Spleen (tissue), 11 donors: Measurements from ENCODE around the gene MPIG6B. TPM values are rescaled to one million over a fixed set of nuclear protein-coding genes. Genes with fewer than 3 reads are reported as not detected.

Source experiments
- DNase-seq: peaks from one replicate; pipeline ENCODE4 v3.0.0-alpha.2; 2020
- H3K27ac ChIP-seq, 8 donors: fragments of 200-600 bp; sonication (generic) in 7 of 8; 1 replicate in 4 of 8; 2 replicates in 4 of 8; pipeline versions ENCODE4 v1.5.0 to v1.8.0; 2016 to 2021; ENCODE audit warnings: inconsistent platforms in 4 of 8, mild to moderate bottlenecking in 4 of 8, moderate library complexity in 1 of 8
- H3K27me3 ChIP-seq, 7 donors: fragments of 200-600 bp; sonication (generic) in 6 of 7; replicated peaks in 1 of 7; 1 replicate in 4 of 7; 2 replicates in 3 of 7; pipeline versions ENCODE4 v1.5.0 to v1.8.0; 2016 to 2021; ENCODE audit warnings: inconsistent platforms in 3 of 7, mild to moderate bottlenecking in 1 of 7
- H3K36me3 ChIP-seq, 6 donors: fragments of 200-600 bp; sonication (generic) in 5 of 6; 1 replicate in 4 of 6; 2 replicates in 2 of 6; pipeline versions ENCODE4 v1.5.0 to v1.8.0; 2016 to 2021; ENCODE audit warnings: inconsistent platforms in 2 of 6
- H3K4me1 ChIP-seq, 6 donors: fragments of 200-600 bp; sonication (generic) in 5 of 6; 1 replicate in 3 of 6; 2 replicates in 3 of 6; pipeline versions ENCODE4 v1.5.0 to v1.8.0; 2016 to 2021; ENCODE audit warnings: inconsistent platforms in 3 of 6
- H3K4me3 ChIP-seq, 8 donors: fragments of 200-600 bp; sonication (generic) in 7 of 8; 1 replicate in 4 of 8; 2 replicates in 4 of 8; pipeline versions ENCODE4 v1.5.0 to v1.8.0; 2016 to 2021; ENCODE audit warnings: inconsistent platforms in 4 of 8, mild to moderate bottlenecking in 4 of 8, moderate library complexity in 2 of 8
- H3K9me3 ChIP-seq, 8 donors: fragments of 200-600 bp; sonication (generic) in 7 of 8; 1 replicate in 4 of 8; 2 replicates in 4 of 8; pipeline versions ENCODE4 v1.5.0 to v1.8.0; 2016 to 2021; ENCODE audit warnings: inconsistent platforms in 4 of 8
- CTCF ChIP-seq, 11 experiments: fragments of 200-600 bp in 7 of 11; fragments of 450-650 bp in 4 of 11; sonication (generic) in 4 of 11; IDR thresholded peaks in 8 of 11; conservative IDR thresholded peaks in 3 of 11; 1 replicate in 7 of 11; 2 replicates in 4 of 11; pipeline versions ENCODE4 v1.4.0 to v1.8.0; 2016 to 2021; ENCODE audit warnings: antibody characterized with exemption in 11 of 11, inconsistent platforms in 4 of 11, mild to moderate bottlenecking in 1 of 11
- POLR2A ChIP-seq, 3 donors: fragments of 450-650 bp; IDR thresholded peaks; one replicate each; pipeline ENCODE4 v1.5.1; 2017; ENCODE audit warnings: antibody characterized with exemption in 3 of 3, mild to moderate bottlenecking in 1 of 3
- POLR2AphosphoS5 ChIP-seq, 3 donors: sonication (generic); formaldehyde crosslinking; IDR thresholded peaks; one replicate each; pipeline ENCODE4 v1.5.1; 2017; ENCODE audit warnings: antibody characterized with exemption in 3 of 3
- WGBS, 5 donors: extraction: QIAGEN DNeasy Blood & Tissue Kit in 3 of 5; methylation state at CpG; one replicate each; pipeline versions ENCODE4 v1.1.5 to v1.1.7; 2013 to 2018; 5-methylcytosine and 5-hydroxymethylcytosine counted together
- intact Hi-C: fragments of 100-400 bp; cut with DNase I; formaldehyde crosslinking; loops from one replicate; pipeline ENCODE4 v1.15.0; 2023; ENCODE audit warnings: low total_unique reads
- polyA plus RNA-seq, 3 donors: library from polyadenylated mRNA; stranded (reverse); fragments of 200-250 nt; gene quantifications; one replicate each; pipeline ENCODE4 v1.2.1, GENCODE V29; 2013
- total RNA-seq, 7 donors: library from RNA; depleted of rRNA in 3 of 7; stranded (reverse); fragments of >200 nt in 3 of 7; fragmentation: NEBNext Ultra II Directional in 4 of 7; extraction: Animal tissue kit (Norgen Biotek cat#: 25700) in 4 of 7; gene quantifications; one replicate each; pipeline versions ENCODE4 v1.1.0 to v1.2.1, GENCODE V29; 2016 to 2021
- donor health status: healthy with polysubstance abuse.
- donor health status: DM: no; HTN: no; CAD: no; lungs with moderate emphysema.
- donor health status: DM: no; HTN: no; CAD: no.
- donor health status: Bipolar disorder and iron deficiency.
- donor health status: healthy.
- donor health status: DM: no; HTN: no; CAD: no.
- donor health status: DM: yes; HTN: yes; CAD: no.

The MPIG6B gene
- total and polyA plus RNA-seq, 10 donors: 0.46 to 15.1 (median 9.3) TPM

DNA sequence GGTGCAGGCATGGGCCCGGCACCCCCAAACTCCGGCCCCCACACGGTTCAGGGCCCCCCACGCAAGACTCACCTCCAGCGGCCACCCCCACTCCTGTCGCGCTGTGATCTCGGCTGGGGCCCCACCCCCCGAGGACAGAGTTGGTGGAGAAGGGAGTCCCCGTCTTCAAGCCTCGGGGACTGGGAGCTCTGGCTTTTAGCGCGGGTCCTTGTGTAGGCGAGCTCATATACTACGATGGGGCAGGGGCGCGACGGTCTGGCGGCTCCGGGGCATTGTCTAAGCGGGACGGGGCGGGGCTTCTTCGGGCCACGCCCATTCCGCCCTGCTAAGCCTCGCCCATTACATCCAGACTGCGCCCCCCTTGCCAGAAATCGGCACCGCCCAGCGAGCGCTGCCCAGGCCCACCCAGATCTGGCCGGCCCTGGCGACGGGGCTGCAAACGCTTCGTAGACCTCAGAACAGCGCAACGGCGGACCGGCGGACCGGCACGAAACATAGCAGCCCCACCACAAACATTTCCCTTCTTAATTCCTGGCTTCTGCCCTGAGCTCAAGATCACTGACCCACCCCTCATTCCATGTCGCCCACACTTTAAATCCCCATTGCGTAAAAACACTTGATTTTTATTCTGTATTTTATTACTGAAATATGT lies 6.9 kb downstream of the MPIG6B start:
- peak overlapping the region; percentile 79 to 99 (median 94) for H3K27ac ChIP-seq
- H3K27me3 ChIP-seq: no peaks in the 10 kb centered on the region
- intact Hi-C loops: loop anchor here (10.0 kb wide), 2 partner anchors 65 to 95 kb away; partner anchors contain the start of genes HSPA1B and VARS1
- 3 to 10% (median 5%) methylated on average over 18 to 46 of the region's 46 CpGs for WGBS, 5 donors
- peaks cover 7 to 72% (median 40%) of the 10 kb centered on the region in 6 donors for H3K36me3 ChIP-seq
- H3K4me3 ChIP-seq: peak overlapping the region; percentile 66 to 83 (median 79)
- DNase-seq: peak; percentile 94
- no peaks in the 10 kb centered on the region for H3K9me3 ChIP-seq
- TF ChIP-seq POLR2AphosphoS5 (IDR thresholded peaks at IDR 0.05) (peak; percentile 84 to 91 (median 86)), CTCF (IDR thresholded peaks at IDR 0.05 in 8 of 11, conservative IDR thresholded peaks at IDR 0.05 in 3 of 11) (peak in 2 of 11 experiments; percentile 10 to 37), POLR2A (IDR thresholded peaks at IDR 0.05) (no peak)
- peaks cover 48 to 98% (median 89%) of the 10 kb centered on the region in 6 donors for H3K4me1 ChIP-seq

DNA sequence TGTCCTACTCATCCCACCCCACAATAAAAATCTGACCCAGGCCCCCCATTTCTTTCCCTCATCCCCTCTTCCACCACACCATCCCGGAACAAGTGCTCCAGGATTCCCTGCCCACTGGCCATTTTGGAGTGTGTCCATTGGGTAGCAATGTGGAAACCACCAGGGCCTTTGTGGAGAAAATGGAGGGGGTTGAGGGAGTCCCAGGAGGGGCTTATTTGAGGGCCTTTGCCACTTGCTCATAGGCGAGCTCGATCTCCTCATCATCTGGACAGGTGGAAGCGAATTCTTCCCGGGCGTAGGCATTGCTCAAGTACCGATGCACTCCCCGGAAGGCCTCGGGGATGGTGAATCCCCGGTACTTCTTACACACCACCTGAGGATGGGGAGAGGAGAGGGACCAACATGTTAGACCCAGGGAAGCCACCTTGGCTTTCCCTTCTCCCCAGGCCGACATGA lies 7.5 kb downstream of the MPIG6B start:
- WGBS, 5 donors: 89 to 94% (median 90%) methylated on average over 11 of the region's 11 CpGs
- Histone ChIP-seq H3K27ac (peak overlapping the region in 7 of 8 donors; percentile 93 to 99 (median 94)), H3K27me3 (no peaks in the 10 kb centered on the region), H3K9me3 (no peaks in the 10 kb centered on the region), H3K4me3 (peak overlapping the region in 5 of 8 donors; percentile 75 to 83 (median 80)), H3K4me1 (peaks cover 48 to 95% (median 87%) of the 10 kb centered on the region in 6 donors), H3K36me3 (peaks cover 7 to 66% (median 40%) of the 10 kb centered on the region in 6 donors)
- intact Hi-C loops: loop anchor here (10.0 kb wide), 2 partner anchors 64 to 94 kb away; partner anchors contain the start of genes HSPA1B and VARS1
- peak; percentile 71 for DNase-seq
- TF ChIP-seq CTCF (IDR thresholded peaks at IDR 0.05 in 8 of 11, conservative IDR thresholded peaks at IDR 0.05 in 3 of 11) (no peak), POLR2A (IDR thresholded peaks at IDR 0.05) (no peak), POLR2AphosphoS5 (IDR thresholded peaks at IDR 0.05) (peak in 1 of 3 donors; percentile 5)

DNA sequence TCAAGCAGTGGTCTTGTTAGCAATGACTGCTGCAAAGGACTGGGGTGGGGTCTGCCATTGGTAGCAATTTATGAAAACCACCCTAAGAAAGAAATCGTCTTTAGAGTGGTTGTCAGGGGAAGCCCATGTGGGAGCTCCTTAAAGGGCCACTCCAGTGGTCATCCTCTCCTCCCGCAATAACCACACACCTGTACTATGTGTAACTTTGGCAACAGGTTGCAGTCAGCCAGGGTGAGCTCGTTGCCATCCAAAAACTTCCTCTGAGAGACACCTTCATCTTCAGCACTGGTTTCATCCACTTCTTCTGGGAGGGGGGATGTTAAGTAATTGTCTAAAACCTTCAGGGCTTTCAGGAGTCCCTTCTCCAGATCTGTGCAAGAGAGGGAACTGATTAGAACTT lies 8.9 kb downstream of the MPIG6B start:
- Histone ChIP-seq H3K27ac (peak overlapping the region in 7 of 8 donors; percentile 22 to 99 (median 94)), H3K9me3 (no peaks in the 10 kb centered on the region), H3K27me3 (no peaks in the 10 kb centered on the region), H3K4me1 (peaks cover 48 to 89% (median 81%) of the 10 kb centered on the region in 6 donors), H3K36me3 (peaks cover 7 to 52% (median 38%) of the 10 kb centered on the region in 6 donors), H3K4me3 (no peak overlapping the region)
- no peak for DNase-seq
- intact Hi-C loops: loop anchor here (10.0 kb wide), 2 partner anchors 63 to 93 kb away; partner anchors contain the start of genes HSPA1B and VARS1
- TF ChIP-seq CTCF (IDR thresholded peaks at IDR 0.05 in 8 of 11, conservative IDR thresholded peaks at IDR 0.05 in 3 of 11) (no peak), POLR2A (IDR thresholded peaks at IDR 0.05) (no peak), POLR2AphosphoS5 (IDR thresholded peaks at IDR 0.05) (no peak)
- 54 to 73% (median 58%) methylated on average over 3 of the region's 3 CpGs for WGBS, 5 donors

DNA sequence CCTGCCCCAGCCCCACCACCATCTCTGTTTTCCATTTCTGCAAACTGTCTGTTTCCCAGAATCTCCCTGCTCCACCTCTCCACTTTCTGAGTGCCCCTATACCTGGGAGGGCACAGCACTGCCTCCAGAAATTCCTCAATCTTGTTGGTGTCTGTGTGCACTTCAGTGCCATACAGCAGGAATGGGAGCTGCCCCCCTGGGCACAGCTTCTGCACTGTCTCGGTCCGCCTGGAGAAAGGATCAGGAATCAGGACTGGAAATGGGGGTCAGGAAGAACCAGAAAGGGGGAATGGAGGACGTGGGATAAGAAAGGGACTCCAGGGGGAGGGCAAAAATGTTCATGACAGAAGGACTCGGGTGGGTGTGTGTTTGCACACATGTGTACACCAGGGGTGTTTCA lies 10.6 kb downstream of the MPIG6B start:
- Histone ChIP-seq H3K27me3 (no peaks in the 10 kb centered on the region), H3K27ac (peak overlapping the region in 7 of 8 donors; percentile 29 to 99 (median 96)), H3K9me3 (no peaks in the 10 kb centered on the region), H3K36me3 (peaks cover 7 to 43% (median 38%) of the 10 kb centered on the region in 6 donors), H3K4me1 (peaks cover 52 to 89% (median 81%) of the 10 kb centered on the region in 6 donors), H3K4me3 (peak overlapping the region in 7 of 8 donors; percentile 80 to 95 (median 86))
- 78 to 85% (median 83%) methylated on average over 4 of the region's 4 CpGs for WGBS, 5 donors
- intact Hi-C loops: loop anchor here (10.0 kb wide), 2 partner anchors 61 to 91 kb away; partner anchors contain the start of genes HSPA1B and VARS1
- peak; percentile 44 for DNase-seq
- TF ChIP-seq POLR2A (IDR thresholded peaks at IDR 0.05) (no peak), CTCF (IDR thresholded peaks at IDR 0.05 in 8 of 11, conservative IDR thresholded peaks at IDR 0.05 in 3 of 11) (no peak), POLR2AphosphoS5 (IDR thresholded peaks at IDR 0.05) (no peak)
